ENCODE results near the gene MAGED2. TPM values are rescaled to one million over a fixed set of nuclear protein-coding genes. Genes with fewer than 3 reads are reported as not detected.
"Not testable (repeated sequence)": the region's sequence is repeated elsewhere in the genome, so short reads cannot be mapped to it uniquely, and the experiment has no call there.

MAGED2 gene
- polyA plus RNA-seq, 3 donors = 44.1 to 79.6 (median 67.6) TPM

- WGBS, 3 donors = 80 to 89% (median 89%) methylated on average over 7 to 9 of the region's 9 CpGs
- no peak overlapping the region for H3K27ac ChIP-seq (ENCODE audit: low read depth, low read length)
Measured at GRCh38 chrX:54811301-54811885, 3.8 kb downstream of the MAGED2 start.

GRCh38 chrX:54812306-54812705 lies 4.8 kb downstream of the MAGED2 start:
- WGBS, 3 donors = 71 to 87% (median 83%) methylated on average over 3 of the region's 3 CpGs
- H3K27ac ChIP-seq (ENCODE audit: low read depth, low read length) = no peak overlapping the region

GRCh38 chrX:54817220-54817820 lies 9.8 kb downstream of the MAGED2 start:
- no peak overlapping the region for H3K27ac ChIP-seq (ENCODE audit: low read depth, low read length)
- 64 to 83% (median 68%) methylated on average over 5 to 7 of the region's 7 CpGs for WGBS, 3 donors

GRCh38 chrX:54818221-54818620 lies 10.7 kb downstream of the MAGED2 start:
- no peak overlapping the region for H3K27ac ChIP-seq (ENCODE audit: low read depth, low read length)
- WGBS, 3 donors = 56 to 72% (median 63%) methylated on average over 4 to 5 of the region's 5 CpGs

- 33 to 55% (median 40%) methylated on average over 5 to 8 of the region's 8 CpGs for WGBS, 3 donors
- no peak overlapping the region for H3K27ac ChIP-seq (ENCODE audit: low read depth, low read length)
Measured at GRCh38 chrX:54819201-54819600, 11.7 kb downstream of the MAGED2 start.

- no peak overlapping the region for H3K27ac ChIP-seq (ENCODE audit: low read depth, low read length)
- 54 to 88% (median 80%) methylated on average over 4 to 7 of the region's 7 CpGs for WGBS, 3 donors
Measured at GRCh38 chrX:54820737-54821136, 13.2 kb downstream of the MAGED2 start.

GRCh38 chrX:54821310-54821709 lies 13.8 kb downstream of the MAGED2 start:
- WGBS, 3 donors = 79 to 90% (median 82%) methylated on average over 1 to 2 of the region's 2 CpGs
- H3K27ac ChIP-seq (ENCODE audit: low read depth, low read length) = no peak overlapping the region

GRCh38 chrX:54824195-54824594 lies 16.6 kb downstream of the MAGED2 start:
- 89 to 97% (median 96%) methylated on average over 3 to 5 of the region's 5 CpGs for WGBS, 3 donors
- no peak overlapping the region for H3K27ac ChIP-seq (ENCODE audit: low read depth, low read length)

- WGBS, 3 donors = 89 to 95% (median 92%) methylated on average over 8 of the region's 8 CpGs
- no peak overlapping the region for H3K27ac ChIP-seq (ENCODE audit: low read depth, low read length)
Measured at GRCh38 chrX:54824722-54825121, 17.2 kb downstream of the MAGED2 start.

- H3K27ac ChIP-seq (ENCODE audit: low read depth, low read length) = no peak overlapping the region
- 51 to 78% (median 61%) methylated on average over 8 of the region's 8 CpGs for WGBS, 3 donors
Measured at GRCh38 chrX:54825716-54826438, 18.3 kb downstream of the MAGED2 start.

GRCh38 chrX:54826598-54826997 lies 19.1 kb downstream of the MAGED2 start:
- no peak overlapping the region for H3K27ac ChIP-seq (ENCODE audit: low read depth, low read length)
- WGBS, 3 donors = 57 to 79% (median 72%) methylated on average over 4 of the region's 4 CpGs

GRCh38 chrX:54838583-54838982 lies 31.0 kb downstream of the MAGED2 start:
- WGBS, 3 donors = 74 to 97% (median 75%) methylated on average over 3 of the region's 3 CpGs
- H3K27ac ChIP-seq (ENCODE audit: low read depth, low read length) = no peak overlapping the region

GRCh38 chrX:54841184-54841874 lies 33.8 kb downstream of the MAGED2 start:
- 24 to 50% (median 25%) methylated on average over 1 to 3 of the region's 3 CpGs for WGBS, 3 donors
- not testable (repeated sequence) for H3K27ac ChIP-seq (ENCODE audit: low read depth, low read length)

- 67 to 97% (median 69%) methylated on average over 1 of the region's 1 CpG for WGBS, 3 donors
- H3K27ac ChIP-seq (ENCODE audit: low read depth, low read length) = no peak overlapping the region
Measured at GRCh38 chrX:54842607-54843006, 35.1 kb downstream of the MAGED2 start.

- WGBS, 3 donors = 82 to 92% (median 88%) methylated on average over 2 of the region's 2 CpGs
- H3K27ac ChIP-seq (ENCODE audit: low read depth, low read length) = no peak overlapping the region
Measured at GRCh38 chrX:54843050-54843449, 35.5 kb downstream of the MAGED2 start.

GRCh38 chrX:54847700-54848099 lies 40.2 kb downstream of the MAGED2 start:
- not testable (repeated sequence) for H3K27ac ChIP-seq (ENCODE audit: low read depth, low read length)
- 43 to 92% (median 72%) methylated on average over 2 of the region's 2 CpGs for WGBS, 3 donors

GRCh38 chrX:54865208-54865607 lies 57.7 kb downstream of the MAGED2 start:
- no peak overlapping the region for H3K27ac ChIP-seq (ENCODE audit: low read depth, low read length)
- 46 to 58% (median 48%) methylated on average over 2 of the region's 2 CpGs for WGBS, 3 donors

Data from adipose tissue (tissue), 3 donors.